ENCODE measurements around the gene PIK3C2G.

Gene PIK3C2G

DNA sequence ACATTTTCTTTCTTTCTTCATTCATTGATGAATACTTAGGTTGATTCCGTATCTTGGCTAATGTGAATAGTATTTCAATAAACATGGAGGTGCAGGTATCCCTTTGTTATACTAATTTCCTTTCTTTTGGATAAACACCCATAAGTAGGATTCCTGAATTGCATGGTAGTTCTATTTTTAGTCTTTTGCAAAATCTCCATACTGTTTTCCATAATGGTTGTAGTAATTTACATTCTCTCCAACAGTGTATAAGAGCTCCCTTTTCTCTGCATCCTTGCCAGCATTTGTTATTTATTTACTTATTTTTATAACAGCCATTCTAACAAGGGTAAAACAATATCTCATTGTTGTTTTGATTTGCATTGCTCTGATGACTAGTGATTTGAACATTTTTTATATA, 36.6 kb downstream of the PIK3C2G start:
- POLR2A ChIA-PET, result no interaction called here
- CTCF ChIA-PET, result no interaction called here

DNA sequence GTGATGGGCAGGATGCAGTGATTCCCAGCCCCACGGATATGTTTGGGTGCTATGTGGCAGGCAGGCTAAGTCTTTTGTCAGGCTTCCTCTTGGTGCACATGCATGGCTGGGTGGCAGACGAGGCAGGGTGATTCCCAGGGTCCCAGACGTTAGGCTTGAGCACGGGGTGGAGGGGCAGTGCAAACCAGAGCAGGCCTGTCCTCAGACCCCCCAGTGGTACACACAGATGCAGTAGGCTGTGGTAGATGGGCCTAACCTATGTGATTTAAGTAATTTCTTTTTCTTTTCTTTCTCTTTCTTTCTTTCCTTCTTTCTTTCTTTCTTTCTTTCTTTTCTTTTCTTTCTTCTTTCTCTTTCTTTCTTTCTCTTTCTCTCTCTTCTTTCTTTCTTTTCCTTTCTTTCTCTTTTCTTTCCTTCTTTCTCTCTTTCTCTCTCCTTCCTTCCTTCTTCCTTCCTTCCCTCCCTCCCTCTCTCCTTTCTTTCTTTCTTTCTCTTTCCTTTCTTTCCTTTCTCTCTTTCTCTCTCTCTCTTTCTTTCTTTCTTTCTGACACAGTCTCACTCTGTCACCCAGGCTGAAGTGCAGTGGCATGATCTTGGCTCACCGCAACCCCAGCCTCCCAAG, 41.6 kb downstream of the PIK3C2G start:
- TF ChIP-seq HDGF (IDR thresholded peaks at IDR 0.05; ENCODE audit: borderline replicate concordance) (no peak), FOXK2 (IDR thresholded peaks at IDR 0.05) (no peak), FOXA1 (IDR thresholded peaks at IDR 0.05) (no peak), CTBP1 (IDR thresholded peaks at IDR 0.05; ENCODE audit: borderline replicate concordance) (no peak), ZNF384 (IDR thresholded peaks at IDR 0.05) (no peak), BHLHE40 (IDR thresholded peaks at IDR 0.05; ENCODE audit: borderline replicate concordance) (no peak), LEF1 (IDR thresholded peaks at IDR 0.05; ENCODE audit: borderline replicate concordance) (no peak), ELF4 (IDR thresholded peaks at IDR 0.05) (no peak)
- CTCF ChIA-PET, result no interaction called here
- DNase-seq (ENCODE audit: extremely low spot score), result no peak
- POLR2A ChIA-PET, result no interaction called here

More for the DNA sequence above, 36.6 kb downstream of the PIK3C2G start:
- TF ChIP-seq FOXM1 (IDR thresholded peaks at IDR 0.05; ENCODE audit: borderline replicate concordance) (no peak), BHLHE40 (IDR thresholded peaks at IDR 0.05; ENCODE audit: borderline replicate concordance) (no peak), SUZ12 (IDR thresholded peaks at IDR 0.05) (no peak), HDGF (IDR thresholded peaks at IDR 0.05; ENCODE audit: borderline replicate concordance) (no peak), TARDBP (IDR thresholded peaks at IDR 0.05) (no peak), L3MBTL2 (conservative IDR thresholded peaks at IDR 0.05) (no peak), ZNF384 (IDR thresholded peaks at IDR 0.05) (no peak), ARNT (IDR thresholded peaks at IDR 0.05) (no peak), FOXK2 (IDR thresholded peaks at IDR 0.05) (no peak), FOXA1 (IDR thresholded peaks at IDR 0.05) (no peak)
- TF ChIP-seq, protein P1, sequence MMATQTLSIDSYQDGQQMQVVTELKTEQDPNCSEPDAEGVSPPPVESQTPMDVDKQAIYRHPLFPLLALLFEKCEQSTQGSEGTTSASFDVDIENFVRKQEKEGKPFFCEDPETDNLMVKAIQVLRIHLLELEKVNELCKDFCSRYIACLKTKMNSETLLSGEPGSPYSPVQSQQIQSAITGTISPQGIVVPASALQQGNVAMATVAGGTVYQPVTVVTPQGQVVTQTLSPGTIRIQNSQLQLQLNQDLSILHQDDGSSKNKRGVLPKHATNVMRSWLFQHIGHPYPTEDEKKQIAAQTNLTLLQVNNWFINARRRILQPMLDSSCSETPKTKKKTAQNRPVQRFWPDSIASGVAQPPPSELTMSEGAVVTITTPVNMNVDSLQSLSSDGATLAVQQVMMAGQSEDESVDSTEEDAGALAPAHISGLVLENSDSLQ (IDR thresholded peaks at IDR 0.05), result no peak
- DNase-seq (ENCODE audit: extremely low spot score), result no peak

- ChIA-PET CTCF (no interaction called here), POLR2A (no interaction called here)
- no peak for TF ChIP-seq FOXA1 (IDR thresholded peaks at IDR 0.05)
- TF ChIP-seq ARNT (IDR thresholded peaks at IDR 0.05), result no peak
- TF ChIP-seq FOXK2 (IDR thresholded peaks at IDR 0.05), result no peak
- no peak for TF ChIP-seq SP1 (IDR thresholded peaks at IDR 0.05)
- no peak for TF ChIP-seq SUZ12 (IDR thresholded peaks at IDR 0.05)
- TF ChIP-seq CTBP1 (IDR thresholded peaks at IDR 0.05; ENCODE audit: borderline replicate concordance), result no peak
- no peak for TF ChIP-seq BHLHE40 (IDR thresholded peaks at IDR 0.05; ENCODE audit: borderline replicate concordance)
- TF ChIP-seq L3MBTL2 (conservative IDR thresholded peaks at IDR 0.05), result no peak
- no peak for TF ChIP-seq NFRKB (IDR thresholded peaks at IDR 0.05)
- TF ChIP-seq LEF1 (IDR thresholded peaks at IDR 0.05; ENCODE audit: borderline replicate concordance), result no peak
- no peak for TF ChIP-seq ZNF384 (IDR thresholded peaks at IDR 0.05)
- no peak for TF ChIP-seq FOXM1 (IDR thresholded peaks at IDR 0.05; ENCODE audit: borderline replicate concordance)
- TF ChIP-seq ELF4 (IDR thresholded peaks at IDR 0.05), result no peak
- TF ChIP-seq HDGF (IDR thresholded peaks at IDR 0.05; ENCODE audit: borderline replicate concordance), result no peak
- TF ChIP-seq TARDBP (IDR thresholded peaks at IDR 0.05), result no peak
- TF ChIP-seq, protein P1 (IDR thresholded peaks at IDR 0.05), result no peak
- no peak for DNase-seq (ENCODE audit: extremely low spot score)
These were observed 43.3 kb downstream of the PIK3C2G start for GRCh38 chr12:18304609-18305008.

GRCh38 chr12:18306311-18306710, 45.0 kb downstream of the PIK3C2G start:
- ChIA-PET POLR2A (no interaction called here), CTCF (interaction anchor here (1.9 kb wide), 1 partner anchor 14 kb away, joined by 14 read pairs; no protein-coding TSS in a partner anchor)
- DNase-seq (ENCODE audit: extremely low spot score), result no peak
- TF ChIP-seq FOXM1 (IDR thresholded peaks at IDR 0.05; ENCODE audit: borderline replicate concordance), result no peak
- TF ChIP-seq, protein P1 (IDR thresholded peaks at IDR 0.05), result no peak

GRCh38 chr12:18313306-18313705, 52.0 kb downstream of the PIK3C2G start:
- ChIA-PET POLR2A (no interaction called here), CTCF (no interaction called here)
- DNase-seq (ENCODE audit: extremely low spot score), result no peak
- TF ChIP-seq SUZ12 (IDR thresholded peaks at IDR 0.05), result no peak
- no peak for TF ChIP-seq ELF4 (IDR thresholded peaks at IDR 0.05)
- no peak for TF ChIP-seq CTBP1 (IDR thresholded peaks at IDR 0.05; ENCODE audit: borderline replicate concordance)
- TF ChIP-seq, protein P1 (IDR thresholded peaks at IDR 0.05), result no peak
- no peak for TF ChIP-seq SP1 (IDR thresholded peaks at IDR 0.05)
- TF ChIP-seq LEF1 (IDR thresholded peaks at IDR 0.05; ENCODE audit: borderline replicate concordance), result no peak
- no peak for TF ChIP-seq FOXA1 (IDR thresholded peaks at IDR 0.05)
- TF ChIP-seq HDGF (IDR thresholded peaks at IDR 0.05; ENCODE audit: borderline replicate concordance), result no peak
- TF ChIP-seq TARDBP (IDR thresholded peaks at IDR 0.05), result no peak
- TF ChIP-seq ARNT (IDR thresholded peaks at IDR 0.05), result no peak
- no peak for TF ChIP-seq FOXM1 (IDR thresholded peaks at IDR 0.05; ENCODE audit: borderline replicate concordance)
- TF ChIP-seq ZNF384 (IDR thresholded peaks at IDR 0.05), result no peak
- TF ChIP-seq L3MBTL2 (conservative IDR thresholded peaks at IDR 0.05), result no peak
- no peak for TF ChIP-seq FOXK2 (IDR thresholded peaks at IDR 0.05)
- no peak for TF ChIP-seq NFRKB (IDR thresholded peaks at IDR 0.05)

Data from HEK293T (cell line).